HEK293 (cell line): Measurements from ENCODE around the gene SRCIN1.

ENCODE experiments used
- CTCF ChIA-PET: fragments of 350-600 bp; formaldehyde crosslinking; extraction: SDS; loops from one replicate; lab custom pipeline; 2021; ENCODE audit warnings: antibody characterized with exemption; lab: Yijun Ruan, JAX
- POLR2A ChIA-PET: fragments of 300-600 bp; formaldehyde crosslinking; extraction: SDS; loops from one replicate; lab custom pipeline; 2020; ENCODE audit warnings: antibody characterized with exemption, inconsistent platforms; lab: Yijun Ruan, JAX
- H3K27ac ChIP-seq: fragments of 200-500 bp; sonication (Bioruptor generic); 2 replicates; pipeline ENCODE4 v1.5.1; 2014; ENCODE audit warnings: low read depth, low read length, control low read depth, inconsistent platforms; ENCODE audit errors: extremely low read depth
- H3K36me3 ChIP-seq, 2 experiments: fragments of 200-500 bp in 1 of 2; sonication (Bioruptor generic) in 1 of 2; 1 replicate in 1 of 2; 2 replicates in 1 of 2; pipeline ENCODE4 v1.5.1; 2014 to 2017; ENCODE audit warnings: inconsistent platforms in 2 of 2, low read length in 2 of 2; ENCODE audit not compliant: control insufficient read depth in 2 of 2, insufficient read depth in 1 of 2
- H3K4me1 ChIP-seq: fragments of 200-500 bp; sonication (Bioruptor generic); 2 replicates; pipeline ENCODE4 v1.5.1; 2014; ENCODE audit warnings: mild to moderate bottlenecking, low read length, inconsistent platforms; ENCODE audit not compliant: control insufficient read depth, insufficient read depth
- H3K4me3 ChIP-seq: 2 replicates; pipeline ENCODE4 v1.5.1; 2011; ENCODE audit warnings: low read depth, mild to moderate bottlenecking, control low read depth, low read length, moderate library complexity
- H3K9me3 ChIP-seq: fragments of 200-500 bp; sonication (Bioruptor generic); 2 replicates; pipeline ENCODE4 v1.5.1; 2014; ENCODE audit warnings: low read depth, low read length, inconsistent platforms; ENCODE audit not compliant: control insufficient read depth, insufficient read depth
- EGR2 ChIP-seq: fragments of 450-650 bp; formaldehyde crosslinking; IDR thresholded peaks from 2 replicates; pipeline ENCODE4 v1.5.1; 2016; ENCODE audit warnings: low read depth, missing biosample characterization, missing genetic modification characterization
- GLIS1 ChIP-seq: fragments of 450-650 bp; formaldehyde crosslinking; IDR thresholded peaks from 2 replicates; pipeline ENCODE4 v1.5.1; 2016; ENCODE audit warnings: missing biosample characterization, missing genetic modification characterization
- INSM2 ChIP-seq: fragments of 450-650 bp; formaldehyde crosslinking; IDR thresholded peaks from 2 replicates; pipeline ENCODE4 v1.5.1; 2016; ENCODE audit warnings: missing biosample characterization, missing genetic modification characterization
- KLF10 ChIP-seq: fragments of 450-650 bp; IDR thresholded peaks from 2 replicates; pipeline ENCODE4 v1.5.1; 2018; ENCODE audit warnings: missing biosample characterization, mild to moderate bottlenecking, missing genetic modification characterization
- KLF17 ChIP-seq: fragments of 450-650 bp; formaldehyde crosslinking; IDR thresholded peaks from 2 replicates; pipeline ENCODE4 v1.5.1; 2016; ENCODE audit warnings: missing biosample characterization, missing genetic modification characterization
- KLF9 ChIP-seq: fragments of 450-650 bp; formaldehyde crosslinking; IDR thresholded peaks from 2 replicates; pipeline ENCODE4 v1.5.1; 2016; ENCODE audit warnings: missing biosample characterization, missing genetic modification characterization, low read depth
- WT1 ChIP-seq: fragments of 450-650 bp; formaldehyde crosslinking; IDR thresholded peaks from 2 replicates; pipeline ENCODE4 v1.5.1; 2016; ENCODE audit warnings: missing biosample characterization, missing genetic modification characterization
- ZBTB10 ChIP-seq: fragments of 450-650 bp; formaldehyde crosslinking; IDR thresholded peaks from 2 replicates; pipeline ENCODE4 v1.5.1; 2016; ENCODE audit warnings: missing biosample characterization, missing genetic modification characterization
- ZBTB44 ChIP-seq: fragments of 450-650 bp; IDR thresholded peaks from 2 replicates; pipeline ENCODE4 v1.5.1; 2018; ENCODE audit warnings: missing biosample characterization, mild to moderate bottlenecking, missing genetic modification characterization
- ZBTB7A ChIP-seq: fragments of 450-650 bp; formaldehyde crosslinking; IDR thresholded peaks from 2 replicates; pipeline ENCODE4 v1.5.1; 2016; ENCODE audit warnings: low read depth, missing biosample characterization, missing genetic modification characterization
- ZBTB8A ChIP-seq: fragments of 450-650 bp; formaldehyde crosslinking; IDR thresholded peaks from 2 replicates; pipeline ENCODE4 v1.5.1; 2016; ENCODE audit warnings: missing biosample characterization, missing genetic modification characterization
- ZIC2 ChIP-seq: fragments of 450-650 bp; formaldehyde crosslinking; IDR thresholded peaks from 2 replicates; pipeline ENCODE4 v1.5.1; 2016; ENCODE audit warnings: missing biosample characterization, missing genetic modification characterization
- ZNF292 ChIP-seq: fragments of 450-650 bp; formaldehyde crosslinking; IDR thresholded peaks from 2 replicates; pipeline ENCODE4 v1.5.1; 2016; ENCODE audit warnings: low read depth, missing biosample characterization, missing genetic modification characterization, borderline replicate concordance
- ZNF335 ChIP-seq: fragments of 450-650 bp; formaldehyde crosslinking; conservative IDR thresholded peaks from 2 replicates; pipeline ENCODE4 v1.5.1; 2016; ENCODE audit warnings: missing biosample characterization, missing genetic modification characterization
- ZNF350 ChIP-seq: fragments of 450-650 bp; formaldehyde crosslinking; IDR thresholded peaks from 2 replicates; pipeline ENCODE4 v1.5.0; 2017; ENCODE audit warnings: missing biosample characterization, mild to moderate bottlenecking, missing genetic modification characterization
- ZNF354C ChIP-seq: fragments of 450-650 bp; formaldehyde crosslinking; IDR thresholded peaks from 2 replicates; pipeline ENCODE4 v1.5.1; 2016; ENCODE audit warnings: missing biosample characterization, missing genetic modification characterization, low read depth, borderline replicate concordance
- ZNF48 ChIP-seq: fragments of 450-650 bp; formaldehyde crosslinking; IDR thresholded peaks from 2 replicates; pipeline ENCODE4 v1.5.1; 2016; ENCODE audit warnings: missing biosample characterization, missing genetic modification characterization
- ZNF600 ChIP-seq: fragments of 450-650 bp; formaldehyde crosslinking; IDR thresholded peaks from 2 replicates; pipeline ENCODE4 v1.5.1; 2016; ENCODE audit warnings: missing biosample characterization, missing genetic modification characterization
- ZNF624 ChIP-seq: fragments of 450-650 bp; formaldehyde crosslinking; IDR thresholded peaks from 2 replicates; pipeline ENCODE4 v1.5.1; 2017; ENCODE audit warnings: missing biosample characterization, missing genetic modification characterization
- ZNF629 ChIP-seq: fragments of 450-650 bp; formaldehyde crosslinking; IDR thresholded peaks from 2 replicates; pipeline ENCODE4 v1.5.1; 2017; ENCODE audit warnings: missing biosample characterization, missing genetic modification characterization
- ZNF664 ChIP-seq: fragments of 450-650 bp; formaldehyde crosslinking; IDR thresholded peaks from 2 replicates; pipeline ENCODE4 v1.5.1; 2016; ENCODE audit warnings: missing biosample characterization, missing genetic modification characterization
- TF ChIP-seq, protein P1 (sequence below): fragments of 450-650 bp; formaldehyde crosslinking; IDR thresholded peaks from 2 replicates; pipeline ENCODE4 v1.5.1; 2017; ENCODE audit warnings: missing biosample characterization, missing genetic modification characterization
- TF ChIP-seq, protein P2 (sequence below): fragments of 450-650 bp; formaldehyde crosslinking; IDR thresholded peaks from 2 replicates; pipeline ENCODE4 v1.5.1; 2017; ENCODE audit warnings: missing biosample characterization, missing genetic modification characterization
- TF ChIP-seq, protein P3 (sequence below): fragments of 450-650 bp; formaldehyde crosslinking; IDR thresholded peaks from 2 replicates; pipeline ENCODE4 v1.5.1; 2016; ENCODE audit warnings: missing biosample characterization, missing genetic modification characterization
- TF ChIP-seq, protein P4 (sequence below): fragments of 450-650 bp; formaldehyde crosslinking; optimal IDR thresholded peaks from 2 replicates; pipeline ENCODE3; 2016; ENCODE audit warnings: missing biosample characterization, mild to moderate bottlenecking, missing genetic modification characterization

The SRCIN1 gene

DNA sequence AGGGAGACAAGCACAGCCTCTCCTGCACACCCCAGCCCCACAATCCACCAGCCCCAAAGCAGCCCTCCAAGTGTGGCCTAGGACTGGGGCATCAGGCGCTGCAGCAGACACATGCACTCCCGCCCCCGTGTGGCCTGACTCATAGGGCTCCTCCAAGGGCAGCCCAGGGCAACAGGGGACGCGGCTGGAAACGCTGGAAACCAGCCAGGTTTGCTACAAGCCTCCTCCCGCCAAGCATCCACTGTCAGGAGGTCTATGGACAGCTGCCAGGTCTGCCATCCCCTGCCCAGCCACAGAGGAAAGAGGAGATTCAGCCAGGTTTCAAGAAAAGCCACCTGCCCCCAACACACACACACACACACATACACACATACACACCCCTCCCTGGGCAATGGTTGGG, 25.8 kb downstream of the SRCIN1 start:
- H3K4me3 ChIP-seq: no peak overlapping the region
- CTCF ChIA-PET: interaction anchor here (0.6 to 12.2 kb wide), 7 partner anchors 17 to 87 kb away, joined by 3 to 264 read pairs (median 6); partner anchors contain the start of gene SRCIN1
- POLR2A ChIA-PET: no interaction called here
- TF ChIP-seq, protein P1, sequence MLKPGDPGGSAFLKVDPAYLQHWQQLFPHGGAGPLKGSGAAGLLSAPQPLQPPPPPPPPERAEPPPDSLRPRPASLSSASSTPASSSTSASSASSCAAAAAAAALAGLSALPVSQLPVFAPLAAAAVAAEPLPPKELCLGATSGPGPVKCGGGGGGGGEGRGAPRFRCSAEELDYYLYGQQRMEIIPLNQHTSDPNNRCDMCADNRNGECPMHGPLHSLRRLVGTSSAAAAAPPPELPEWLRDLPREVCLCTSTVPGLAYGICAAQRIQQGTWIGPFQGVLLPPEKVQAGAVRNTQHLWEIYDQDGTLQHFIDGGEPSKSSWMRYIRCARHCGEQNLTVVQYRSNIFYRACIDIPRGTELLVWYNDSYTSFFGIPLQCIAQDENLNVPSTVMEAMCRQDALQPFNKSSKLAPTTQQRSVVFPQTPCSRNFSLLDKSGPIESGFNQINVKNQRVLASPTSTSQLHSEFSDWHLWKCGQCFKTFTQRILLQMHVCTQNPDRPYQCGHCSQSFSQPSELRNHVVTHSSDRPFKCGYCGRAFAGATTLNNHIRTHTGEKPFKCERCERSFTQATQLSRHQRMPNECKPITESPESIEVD (tag by site-specific recombination): no peak
- no peak for TF ChIP-seq ZNF354C (tag by site-specific recombination)
- peak; percentile 94 for TF ChIP-seq GLIS1 (tag by site-specific recombination)
- TF ChIP-seq, protein P2, sequence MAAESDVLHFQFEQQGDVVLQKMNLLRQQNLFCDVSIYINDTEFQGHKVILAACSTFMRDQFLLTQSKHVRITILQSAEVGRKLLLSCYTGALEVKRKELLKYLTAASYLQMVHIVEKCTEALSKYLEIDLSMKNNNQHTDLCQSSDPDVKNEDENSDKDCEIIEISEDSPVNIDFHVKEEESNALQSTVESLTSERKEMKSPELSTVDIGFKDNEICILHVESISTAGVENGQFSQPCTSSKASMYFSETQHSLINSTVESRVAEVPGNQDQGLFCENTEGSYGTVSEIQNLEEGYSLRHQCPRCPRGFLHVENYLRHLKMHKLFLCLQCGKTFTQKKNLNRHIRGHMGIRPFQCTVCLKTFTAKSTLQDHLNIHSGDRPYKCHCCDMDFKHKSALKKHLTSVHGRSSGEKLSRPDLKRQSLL (tag by site-specific recombination): no peak
- TF ChIP-seq KLF9 (tag by site-specific recombination): no peak
- TF ChIP-seq ZNF629 (tag by site-specific recombination): peak; percentile 32; the same call in 1 of the 2 replicates
- peak; percentile 69 for TF ChIP-seq KLF17
- TF ChIP-seq ZBTB7A: no peak
- TF ChIP-seq, protein P3, sequence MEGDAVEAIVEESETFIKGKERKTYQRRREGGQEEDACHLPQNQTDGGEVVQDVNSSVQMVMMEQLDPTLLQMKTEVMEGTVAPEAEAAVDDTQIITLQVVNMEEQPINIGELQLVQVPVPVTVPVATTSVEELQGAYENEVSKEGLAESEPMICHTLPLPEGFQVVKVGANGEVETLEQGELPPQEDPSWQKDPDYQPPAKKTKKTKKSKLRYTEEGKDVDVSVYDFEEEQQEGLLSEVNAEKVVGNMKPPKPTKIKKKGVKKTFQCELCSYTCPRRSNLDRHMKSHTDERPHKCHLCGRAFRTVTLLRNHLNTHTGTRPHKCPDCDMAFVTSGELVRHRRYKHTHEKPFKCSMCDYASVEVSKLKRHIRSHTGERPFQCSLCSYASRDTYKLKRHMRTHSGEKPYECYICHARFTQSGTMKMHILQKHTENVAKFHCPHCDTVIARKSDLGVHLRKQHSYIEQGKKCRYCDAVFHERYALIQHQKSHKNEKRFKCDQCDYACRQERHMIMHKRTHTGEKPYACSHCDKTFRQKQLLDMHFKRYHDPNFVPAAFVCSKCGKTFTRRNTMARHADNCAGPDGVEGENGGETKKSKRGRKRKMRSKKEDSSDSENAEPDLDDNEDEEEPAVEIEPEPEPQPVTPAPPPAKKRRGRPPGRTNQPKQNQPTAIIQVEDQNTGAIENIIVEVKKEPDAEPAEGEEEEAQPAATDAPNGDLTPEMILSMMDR (tag by site-specific recombination): peak; percentile 90
- peak; percentile 81 for TF ChIP-seq ZIC2 (tag by site-specific recombination)
- peak; percentile 29; the same call in 1 of the 2 replicates for TF ChIP-seq WT1
- TF ChIP-seq, protein P4, sequence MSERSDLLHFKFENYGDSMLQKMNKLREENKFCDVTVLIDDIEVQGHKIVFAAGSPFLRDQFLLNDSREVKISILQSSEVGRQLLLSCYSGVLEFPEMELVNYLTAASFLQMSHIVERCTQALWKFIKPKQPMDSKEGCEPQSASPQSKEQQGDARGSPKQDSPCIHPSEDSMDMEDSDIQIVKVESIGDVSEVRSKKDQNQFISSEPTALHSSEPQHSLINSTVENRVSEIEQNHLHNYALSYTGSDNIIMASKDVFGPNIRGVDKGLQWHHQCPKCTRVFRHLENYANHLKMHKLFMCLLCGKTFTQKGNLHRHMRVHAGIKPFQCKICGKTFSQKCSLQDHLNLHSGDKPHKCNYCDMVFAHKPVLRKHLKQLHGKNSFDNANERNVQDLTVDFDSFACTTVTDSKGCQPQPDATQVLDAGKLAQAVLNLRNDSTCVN: peak; percentile 51
- 0 out of 2 replicates have a peak, but pooled peaks have one; percentile 34 for TF ChIP-seq ZNF600 (tag by site-specific recombination)
- TF ChIP-seq EGR2 (tag by site-specific recombination): peak; percentile 68
- TF ChIP-seq ZBTB44 (tag by site-specific recombination): no peak
- no peak for TF ChIP-seq KLF10 (tag by site-specific recombination)
- TF ChIP-seq ZNF335 (tag by site-specific recombination): peak; percentile 92
- no peak for TF ChIP-seq ZNF48 (tag by site-specific recombination)
- no peak for TF ChIP-seq INSM2 (tag by site-specific recombination)
- no peak for TF ChIP-seq ZNF292 (tag by site-specific recombination)
- no peak for TF ChIP-seq ZNF624 (tag by site-specific recombination)
- TF ChIP-seq ZBTB8A (tag by site-specific recombination): peak; percentile 75
- TF ChIP-seq ZNF664: no peak
- no peak for TF ChIP-seq ZNF350
- peak; percentile 68; the same call in 1 of the 2 replicates for TF ChIP-seq ZBTB10 (tag by site-specific recombination)

More for the DNA sequence above, 25.8 kb downstream of the SRCIN1 start:
- Histone ChIP-seq H3K4me1 (peaks cover 6% of the 10 kb centered on the region), H3K36me3 (no peaks in the 10 kb centered on the region), H3K27ac (no peak overlapping the region), H3K9me3 (no peaks in the 10 kb centered on the region)
